Measurements from ENCODE around the gene BCAT1.
A peak's percentile ranks its signal among the peaks of the same experiment; 100 is the strongest.
"Not testable (repeated sequence)": the region's sequence is repeated elsewhere in the genome, so short reads cannot be mapped to it uniquely, and the experiment has no call there.

BCAT1 gene

DNA sequence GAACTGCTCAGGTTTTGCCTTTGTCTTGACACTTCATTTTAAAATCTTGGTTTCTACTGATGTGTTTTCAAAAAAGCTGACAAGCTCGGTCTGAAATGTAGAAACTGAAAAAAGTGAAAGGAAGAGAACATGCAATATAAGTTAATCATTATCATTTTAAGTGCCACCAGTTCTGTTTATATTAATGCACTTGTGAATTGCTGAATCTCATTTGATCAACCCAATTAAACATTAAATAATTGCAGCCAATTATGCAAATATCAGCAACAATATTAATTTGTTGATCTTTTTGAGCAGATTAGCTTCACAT, 133.8 kb downstream of the BCAT1 start:
- TF ChIP-seq, protein P1, sequence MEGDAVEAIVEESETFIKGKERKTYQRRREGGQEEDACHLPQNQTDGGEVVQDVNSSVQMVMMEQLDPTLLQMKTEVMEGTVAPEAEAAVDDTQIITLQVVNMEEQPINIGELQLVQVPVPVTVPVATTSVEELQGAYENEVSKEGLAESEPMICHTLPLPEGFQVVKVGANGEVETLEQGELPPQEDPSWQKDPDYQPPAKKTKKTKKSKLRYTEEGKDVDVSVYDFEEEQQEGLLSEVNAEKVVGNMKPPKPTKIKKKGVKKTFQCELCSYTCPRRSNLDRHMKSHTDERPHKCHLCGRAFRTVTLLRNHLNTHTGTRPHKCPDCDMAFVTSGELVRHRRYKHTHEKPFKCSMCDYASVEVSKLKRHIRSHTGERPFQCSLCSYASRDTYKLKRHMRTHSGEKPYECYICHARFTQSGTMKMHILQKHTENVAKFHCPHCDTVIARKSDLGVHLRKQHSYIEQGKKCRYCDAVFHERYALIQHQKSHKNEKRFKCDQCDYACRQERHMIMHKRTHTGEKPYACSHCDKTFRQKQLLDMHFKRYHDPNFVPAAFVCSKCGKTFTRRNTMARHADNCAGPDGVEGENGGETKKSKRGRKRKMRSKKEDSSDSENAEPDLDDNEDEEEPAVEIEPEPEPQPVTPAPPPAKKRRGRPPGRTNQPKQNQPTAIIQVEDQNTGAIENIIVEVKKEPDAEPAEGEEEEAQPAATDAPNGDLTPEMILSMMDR (IDR thresholded peaks at IDR 0.05; ENCODE audit: borderline replicate concordance, insufficient read depth, low read depth, low read length) = no peak
- H3K4me3 ChIP-seq (ENCODE audit: low read depth, low read length) = no peak overlapping the region

DNA sequence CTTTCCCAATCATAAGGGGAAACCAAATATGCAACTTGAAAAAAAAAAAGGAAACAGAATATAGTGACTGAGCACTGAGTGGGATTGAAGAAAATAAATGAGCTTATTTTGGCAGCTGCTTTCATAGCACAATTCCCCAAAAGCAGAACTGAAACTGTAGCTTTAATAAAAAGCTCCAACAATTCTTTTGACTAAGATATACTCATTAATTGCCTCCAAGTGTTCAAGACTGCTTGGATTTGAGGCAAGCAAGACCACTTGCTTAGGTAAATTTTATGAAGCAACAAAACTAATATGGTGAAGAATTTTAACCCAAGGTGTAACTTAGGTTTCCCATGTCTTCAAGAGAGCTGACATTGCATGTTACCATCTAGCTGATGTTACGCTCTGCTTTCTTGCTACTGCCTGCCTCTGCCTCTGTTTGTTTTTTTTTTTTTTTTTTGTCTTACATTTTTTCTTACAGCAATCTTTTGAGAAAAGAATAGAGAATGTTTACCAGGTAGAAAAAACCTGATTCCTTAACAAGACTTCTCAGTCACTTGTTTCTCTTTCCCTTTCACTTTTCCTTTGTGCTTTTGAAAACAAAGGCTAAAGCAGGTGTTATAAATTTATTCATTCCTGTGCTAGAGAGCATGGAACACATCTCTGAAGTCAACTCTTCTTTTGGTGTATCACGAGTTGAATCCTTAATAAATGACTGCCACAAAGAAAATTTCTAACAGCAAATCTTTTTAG, 134.4 kb downstream of the BCAT1 start:
- H3K4me3 ChIP-seq (ENCODE audit: low read depth, low read length) = peak overlapping the region; percentile 21
- TF ChIP-seq, protein P1 (IDR thresholded peaks at IDR 0.05; ENCODE audit: borderline replicate concordance, insufficient read depth, low read depth, low read length) = no peak

DNA sequence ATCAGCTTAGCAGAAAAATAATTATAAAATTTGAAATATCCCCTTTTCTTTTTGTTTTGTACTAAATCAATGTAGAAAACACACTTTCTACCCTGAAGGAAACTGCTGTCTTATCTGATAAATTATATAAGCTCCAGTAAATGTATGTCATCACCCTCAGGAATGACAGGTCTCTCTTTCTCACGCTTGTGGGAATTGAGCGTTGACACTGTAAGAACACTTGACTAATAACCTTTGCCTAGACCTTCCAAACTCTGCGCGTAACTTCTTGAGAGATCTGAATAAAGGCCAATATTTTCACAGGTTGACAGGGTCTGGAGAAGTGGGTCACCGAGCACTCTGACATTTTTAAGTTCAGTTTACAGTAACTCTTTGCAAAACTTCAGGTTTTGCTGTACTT, 138.5 kb downstream of the BCAT1 start:
- H3K4me3 ChIP-seq (ENCODE audit: low read depth, low read length) = no peak overlapping the region
- TF ChIP-seq, protein P1 (IDR thresholded peaks at IDR 0.05; ENCODE audit: borderline replicate concordance, insufficient read depth, low read depth, low read length) = no peak

DNA sequence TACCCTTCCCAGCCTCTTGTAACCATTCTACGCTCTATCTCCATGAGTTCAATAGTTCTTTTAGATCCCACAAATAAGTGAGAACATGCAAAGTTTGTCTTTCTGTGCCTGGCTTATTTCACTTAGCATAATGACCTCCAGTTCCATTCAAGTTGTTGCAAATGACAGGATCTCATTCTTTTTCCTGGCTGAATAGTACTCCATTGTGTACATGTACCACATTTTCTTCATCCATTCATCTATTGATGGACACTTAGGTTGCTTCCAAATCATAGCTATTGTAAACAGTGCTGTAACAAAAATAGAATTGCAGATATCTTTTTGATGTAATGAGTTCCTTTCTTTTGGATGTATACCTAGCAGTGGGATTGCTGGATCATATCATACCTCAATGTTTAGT, 139.6 kb downstream of the BCAT1 start:
- not testable (repeated sequence) for H3K4me3 ChIP-seq (ENCODE audit: low read depth, low read length)

DNA sequence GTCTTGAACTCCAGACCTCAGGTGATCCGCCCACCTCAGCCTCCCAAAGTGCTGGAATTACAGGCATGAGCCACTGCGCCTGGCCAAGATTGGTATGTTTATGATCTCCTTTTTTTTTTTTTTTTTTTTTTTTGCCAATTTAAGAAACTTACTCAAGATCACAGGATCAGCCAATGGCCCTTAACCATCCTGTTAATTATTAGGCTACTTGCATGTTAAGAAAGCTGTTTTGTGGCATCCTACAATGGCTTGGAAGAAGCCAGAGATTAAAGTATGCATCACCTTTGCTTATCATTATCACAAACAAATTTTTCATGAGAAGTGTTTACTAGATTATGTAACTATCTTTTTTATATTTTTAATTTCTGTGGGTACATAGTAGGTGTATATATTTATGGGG, 140.2 kb downstream of the BCAT1 start:
- TF ChIP-seq, protein P1 (IDR thresholded peaks at IDR 0.05; ENCODE audit: borderline replicate concordance, insufficient read depth, low read depth, low read length) = no peak
- H3K4me3 ChIP-seq (ENCODE audit: low read depth, low read length) = no peak overlapping the region

DNA sequence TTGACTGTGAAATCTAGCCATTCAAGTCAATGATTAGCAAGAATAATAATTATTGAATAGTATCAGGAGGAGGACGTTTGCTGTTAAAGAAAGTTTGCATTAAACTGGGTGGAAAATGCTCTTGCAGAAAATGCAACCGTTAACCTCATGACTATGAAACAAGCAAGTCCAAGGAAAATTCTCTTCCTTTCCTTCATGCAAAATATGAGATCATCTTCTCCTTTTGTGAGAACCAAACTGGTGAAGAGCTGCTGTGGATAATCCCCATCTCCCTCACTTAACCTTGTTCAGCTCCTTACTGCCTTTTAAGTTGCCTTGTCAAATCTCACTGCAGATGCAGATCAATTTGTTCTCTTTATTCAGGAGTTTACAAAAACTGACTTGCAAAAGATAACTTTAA, 142.5 kb downstream of the BCAT1 start:
- no peak overlapping the region for H3K4me3 ChIP-seq (ENCODE audit: low read depth, low read length)
- TF ChIP-seq, protein P1 (IDR thresholded peaks at IDR 0.05; ENCODE audit: borderline replicate concordance, insufficient read depth, low read depth, low read length) = no peak

DNA sequence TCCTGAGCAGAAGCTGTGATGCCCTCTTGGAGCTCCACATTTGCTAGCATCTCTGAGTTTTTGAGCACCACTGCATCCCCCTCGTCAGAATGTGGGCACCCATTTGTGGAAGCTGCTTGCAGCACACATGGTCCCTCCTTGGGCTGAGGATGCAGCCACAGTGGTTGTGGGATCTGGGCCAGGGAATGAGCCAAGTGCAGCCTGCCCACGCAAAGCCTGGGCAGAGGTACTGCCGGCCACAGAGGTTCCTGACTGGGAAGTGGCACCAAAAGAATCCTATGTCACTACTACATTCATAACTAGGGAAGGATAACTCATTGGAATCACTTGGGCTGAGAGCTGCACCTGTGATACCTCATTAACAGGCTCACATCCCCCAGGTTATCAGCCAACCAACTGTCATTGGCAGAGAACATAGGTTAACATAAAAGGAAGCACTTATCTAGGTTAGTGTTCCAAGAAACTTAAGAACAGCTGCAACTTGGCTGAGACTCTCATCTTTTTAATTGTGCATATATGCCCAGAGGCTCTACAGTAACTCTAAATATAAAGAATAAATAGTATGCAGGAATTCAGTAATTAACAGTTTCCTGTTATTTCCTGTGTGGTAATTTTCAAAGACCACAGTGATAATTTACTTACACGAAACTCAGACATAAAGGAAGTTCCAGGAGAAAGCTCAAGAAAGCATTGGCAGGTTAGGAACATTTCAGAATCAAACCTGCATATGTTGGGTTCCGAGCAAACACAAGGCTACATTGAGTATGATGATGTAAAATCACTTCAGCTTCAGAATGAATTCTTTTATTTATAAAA, 145.3 kb downstream of the BCAT1 start:
- no peak overlapping the region for H3K4me3 ChIP-seq (ENCODE audit: low read depth, low read length)
- TF ChIP-seq, protein P1 (IDR thresholded peaks at IDR 0.05; ENCODE audit: borderline replicate concordance, insufficient read depth, low read depth, low read length) = no peak

All from GM12875 (cell line).